HEK293 (cell line): ENCODE results near the gene TMED1.
A peak's percentile ranks its signal among the peaks of the same experiment; 100 is the strongest.

ENCODE experiments used
- GLIS1 ChIP-seq: fragments of 450-650 bp; formaldehyde crosslinking; IDR thresholded peaks from 2 replicates; pipeline ENCODE4 v1.5.1; 2016; ENCODE audit warnings: missing biosample characterization, missing genetic modification characterization
- HOXA7 ChIP-seq: sonication (generic); formaldehyde crosslinking; IDR thresholded peaks from 2 replicates; pipeline ENCODE4 v1.8.1; 2022; ENCODE audit warnings: missing genetic modification reagents, borderline replicate concordance
- KLF16 ChIP-seq: fragments of 450-650 bp; formaldehyde crosslinking; IDR thresholded peaks from 2 replicates; pipeline ENCODE4 v1.5.1; 2017; ENCODE audit warnings: missing biosample characterization, missing genetic modification characterization
- KLF8 ChIP-seq: fragments of 450-650 bp; formaldehyde crosslinking; IDR thresholded peaks from 2 replicates; pipeline ENCODE4 v1.5.1; 2016; ENCODE audit warnings: missing biosample characterization, missing genetic modification characterization
- KLF9 ChIP-seq: fragments of 450-650 bp; formaldehyde crosslinking; IDR thresholded peaks from 2 replicates; pipeline ENCODE4 v1.5.1; 2016; ENCODE audit warnings: missing biosample characterization, missing genetic modification characterization, low read depth
- WT1 ChIP-seq: fragments of 450-650 bp; formaldehyde crosslinking; IDR thresholded peaks from 2 replicates; pipeline ENCODE4 v1.5.1; 2016; ENCODE audit warnings: missing biosample characterization, missing genetic modification characterization
- ZBTB8A ChIP-seq: fragments of 450-650 bp; formaldehyde crosslinking; IDR thresholded peaks from 2 replicates; pipeline ENCODE4 v1.5.1; 2016; ENCODE audit warnings: missing biosample characterization, missing genetic modification characterization
- ZFHX2 ChIP-seq: fragments of 450-650 bp; formaldehyde crosslinking; conservative IDR thresholded peaks from 2 replicates; pipeline ENCODE4 v1.5.1; 2016; ENCODE audit warnings: missing biosample characterization, missing genetic modification characterization
- ZFP69B ChIP-seq: fragments of 450-650 bp; formaldehyde crosslinking; IDR thresholded peaks from 2 replicates; pipeline ENCODE4 v1.5.1; 2016; ENCODE audit warnings: missing biosample characterization, missing genetic modification characterization
- ZNF114 ChIP-seq: fragments of 450-650 bp; formaldehyde crosslinking; IDR thresholded peaks from 2 replicates; pipeline ENCODE4 v1.5.0; 2017; ENCODE audit warnings: missing biosample characterization, missing genetic modification characterization
- ZNF157 ChIP-seq: fragments of 450-650 bp; formaldehyde crosslinking; IDR thresholded peaks from 2 replicates; pipeline ENCODE4 v1.5.1; 2016; ENCODE audit warnings: missing biosample characterization, missing genetic modification characterization
- ZNF16 ChIP-seq: fragments of 450-650 bp; formaldehyde crosslinking; IDR thresholded peaks from 2 replicates; pipeline ENCODE4 v1.5.1; 2016; ENCODE audit warnings: low read depth, missing biosample characterization, missing genetic modification characterization
- ZNF223 ChIP-seq: fragments of 450-650 bp; formaldehyde crosslinking; IDR thresholded peaks from 2 replicates; pipeline ENCODE4 v1.5.1; 2016; ENCODE audit warnings: missing biosample characterization, missing genetic modification characterization
- ZNF274 ChIP-seq, 2 experiments: fragments of 200-500 bp in 1 of 2; fragments of 450-650 bp in 1 of 2; sonication (Bioruptor generic) in 1 of 2; formaldehyde crosslinking in 1 of 2; IDR thresholded peaks; 2 replicates each; pipeline versions ENCODE4 v1.5.1 to v1.6.1; 2014 to 2016; ENCODE audit warnings: borderline replicate concordance in 1 of 2, inconsistent platforms in 1 of 2, low read length in 1 of 2, missing biosample characterization in 1 of 2, missing genetic modification characterization in 1 of 2
- ZNF426 ChIP-seq: fragments of 450-650 bp; formaldehyde crosslinking; IDR thresholded peaks from 2 replicates; pipeline ENCODE4 v1.5.1; 2017; ENCODE audit warnings: missing biosample characterization, missing genetic modification characterization, mild to moderate bottlenecking, inconsistent platforms, moderate library complexity
- ZNF510 ChIP-seq: fragments of 450-650 bp; formaldehyde crosslinking; IDR thresholded peaks from 2 replicates; pipeline ENCODE4 v1.5.1; 2018; ENCODE audit warnings: mild to moderate bottlenecking, missing genetic modification characterization, missing biosample characterization; ENCODE audit not compliant: insufficient replicate concordance
- ZNF571 ChIP-seq: fragments of 450-650 bp; formaldehyde crosslinking; IDR thresholded peaks from 2 replicates; pipeline ENCODE4 v1.5.0; 2017; ENCODE audit warnings: missing biosample characterization, missing genetic modification characterization
- ZNF610 ChIP-seq: fragments of 450-650 bp; formaldehyde crosslinking; IDR thresholded peaks from 2 replicates; pipeline ENCODE4 v1.5.1; 2016; ENCODE audit warnings: missing biosample characterization, missing genetic modification characterization, borderline replicate concordance
- ZNF843 ChIP-seq: fragments of 450-650 bp; formaldehyde crosslinking; IDR thresholded peaks from 2 replicates; pipeline ENCODE4 v1.5.1; 2016; ENCODE audit warnings: missing biosample characterization, missing genetic modification characterization
- ZXDB ChIP-seq: fragments of 450-650 bp; formaldehyde crosslinking; IDR thresholded peaks from 2 replicates; pipeline ENCODE4 v1.5.1; 2016; ENCODE audit warnings: missing biosample characterization, missing genetic modification characterization
- TF ChIP-seq, protein P1 (sequence below): fragments of 450-650 bp; formaldehyde crosslinking; IDR thresholded peaks from 2 replicates; pipeline ENCODE4 v1.5.1; 2016; ENCODE audit warnings: missing biosample characterization, missing genetic modification characterization
- TF ChIP-seq, protein P2 (sequence below): fragments of 450-650 bp; formaldehyde crosslinking; IDR thresholded peaks from 2 replicates; pipeline ENCODE4 v1.5.1; 2016; ENCODE audit warnings: missing biosample characterization, missing genetic modification characterization
- TF ChIP-seq, protein P3 (sequence below): fragments of 450-650 bp; formaldehyde crosslinking; IDR thresholded peaks from 2 replicates; pipeline ENCODE4 v1.5.1; 2016; ENCODE audit warnings: missing biosample characterization, missing genetic modification characterization, borderline replicate concordance
- TF ChIP-seq, protein P4 (sequence below): fragments of 450-650 bp; formaldehyde crosslinking; IDR thresholded peaks from 2 replicates; pipeline ENCODE4 v1.5.1; 2017; ENCODE audit warnings: missing biosample characterization, missing genetic modification characterization
- TF ChIP-seq, protein P5 (sequence below): fragments of 450-650 bp; formaldehyde crosslinking; IDR thresholded peaks from 2 replicates; pipeline ENCODE4 v1.5.1; 2016; ENCODE audit warnings: missing biosample characterization, missing genetic modification characterization

The TMED1 gene

DNA sequence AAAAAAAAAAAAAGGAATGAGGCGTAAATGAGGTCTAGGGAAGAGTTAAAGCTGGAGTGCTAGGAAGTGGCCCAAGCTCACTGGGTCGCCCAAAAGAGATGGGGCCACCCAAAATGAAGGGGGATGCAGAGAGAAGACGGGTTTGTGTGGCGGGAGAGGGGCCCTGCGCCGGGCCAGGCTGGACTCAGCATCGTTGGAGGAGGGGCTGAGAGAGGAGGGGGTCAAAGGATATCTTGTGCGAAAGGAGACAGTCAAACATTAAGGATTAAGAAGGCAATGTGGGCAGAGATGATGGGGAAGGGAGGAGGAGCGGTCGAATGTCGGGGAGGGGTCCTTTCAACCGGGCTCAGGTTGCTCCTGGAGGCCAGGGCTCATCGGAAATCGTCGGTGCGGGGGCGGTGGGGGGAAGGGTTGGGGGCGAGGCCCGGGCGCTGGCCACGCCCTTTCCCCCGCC is 34.5 kb upstream of the TMED1 start (continued):
- TF ChIP-seq, protein P1, sequence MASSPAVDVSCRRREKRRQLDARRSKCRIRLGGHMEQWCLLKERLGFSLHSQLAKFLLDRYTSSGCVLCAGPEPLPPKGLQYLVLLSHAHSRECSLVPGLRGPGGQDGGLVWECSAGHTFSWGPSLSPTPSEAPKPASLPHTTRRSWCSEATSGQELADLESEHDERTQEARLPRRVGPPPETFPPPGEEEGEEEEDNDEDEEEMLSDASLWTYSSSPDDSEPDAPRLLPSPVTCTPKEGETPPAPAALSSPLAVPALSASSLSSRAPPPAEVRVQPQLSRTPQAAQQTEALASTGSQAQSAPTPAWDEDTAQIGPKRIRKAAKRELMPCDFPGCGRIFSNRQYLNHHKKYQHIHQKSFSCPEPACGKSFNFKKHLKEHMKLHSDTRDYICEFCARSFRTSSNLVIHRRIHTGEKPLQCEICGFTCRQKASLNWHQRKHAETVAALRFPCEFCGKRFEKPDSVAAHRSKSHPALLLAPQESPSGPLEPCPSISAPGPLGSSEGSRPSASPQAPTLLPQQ (tag by site-specific recombination): no peak; the same call in 1 of the 2 replicates
- TF ChIP-seq ZXDB (tag by site-specific recombination) (peak; percentile 55; the same call in 1 of the 2 replicates), ZNF114 (tag by site-specific recombination) (no peak), ZNF426 (tag by site-specific recombination) (no peak), ZBTB8A (peak; percentile 46), ZNF16 (tag by site-specific recombination) (0 out of 2 replicates have a peak, but pooled peaks have one; percentile 6), ZNF610 (tag by site-specific recombination) (no peak; the same call in 1 of the 2 replicates), HOXA7 (CRISPR knock-in tag) (no peak), KLF8 (no peak), KLF16 (tag by site-specific recombination) (peak; percentile 62; the same call in 1 of the 2 replicates), GLIS1 (peak; percentile 30; the same call in 1 of the 2 replicates), WT1 (tag by site-specific recombination) (no peak), ZNF571 (tag by site-specific recombination) (no peak), ZNF510 (tag by site-specific recombination) (no peak), ZFP69B (tag by site-specific recombination) (no peak; the same call in 1 of the 2 replicates), KLF9 (tag by site-specific recombination) (no peak), ZNF157 (tag by site-specific recombination) (0 out of 2 replicates have a peak, but pooled peaks have one; percentile 17), ZFHX2 (tag by site-specific recombination) (peak; percentile 86), ZNF223 (no peak), ZNF843 (tag by site-specific recombination) (no peak), ZNF274 (IDR thresholded peaks at IDR 0.05; ENCODE audit: low read length) (no peak), ZNF274 (tag by site-specific recombination; IDR thresholded peaks at IDR 0.05; ENCODE audit: borderline replicate concordance) (no peak)
- TF ChIP-seq, protein P2, sequence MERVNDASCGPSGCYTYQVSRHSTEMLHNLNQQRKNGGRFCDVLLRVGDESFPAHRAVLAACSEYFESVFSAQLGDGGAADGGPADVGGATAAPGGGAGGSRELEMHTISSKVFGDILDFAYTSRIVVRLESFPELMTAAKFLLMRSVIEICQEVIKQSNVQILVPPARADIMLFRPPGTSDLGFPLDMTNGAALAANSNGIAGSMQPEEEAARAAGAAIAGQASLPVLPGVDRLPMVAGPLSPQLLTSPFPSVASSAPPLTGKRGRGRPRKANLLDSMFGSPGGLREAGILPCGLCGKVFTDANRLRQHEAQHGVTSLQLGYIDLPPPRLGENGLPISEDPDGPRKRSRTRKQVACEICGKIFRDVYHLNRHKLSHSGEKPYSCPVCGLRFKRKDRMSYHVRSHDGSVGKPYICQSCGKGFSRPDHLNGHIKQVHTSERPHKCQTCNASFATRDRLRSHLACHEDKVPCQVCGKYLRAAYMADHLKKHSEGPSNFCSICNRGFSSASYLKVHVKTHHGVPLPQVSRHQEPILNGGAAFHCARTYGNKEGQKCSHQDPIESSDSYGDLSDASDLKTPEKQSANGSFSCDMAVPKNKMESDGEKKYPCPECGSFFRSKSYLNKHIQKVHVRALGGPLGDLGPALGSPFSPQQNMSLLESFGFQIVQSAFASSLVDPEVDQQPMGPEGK (tag by site-specific recombination): peak; percentile 97
- TF ChIP-seq, protein P3, sequence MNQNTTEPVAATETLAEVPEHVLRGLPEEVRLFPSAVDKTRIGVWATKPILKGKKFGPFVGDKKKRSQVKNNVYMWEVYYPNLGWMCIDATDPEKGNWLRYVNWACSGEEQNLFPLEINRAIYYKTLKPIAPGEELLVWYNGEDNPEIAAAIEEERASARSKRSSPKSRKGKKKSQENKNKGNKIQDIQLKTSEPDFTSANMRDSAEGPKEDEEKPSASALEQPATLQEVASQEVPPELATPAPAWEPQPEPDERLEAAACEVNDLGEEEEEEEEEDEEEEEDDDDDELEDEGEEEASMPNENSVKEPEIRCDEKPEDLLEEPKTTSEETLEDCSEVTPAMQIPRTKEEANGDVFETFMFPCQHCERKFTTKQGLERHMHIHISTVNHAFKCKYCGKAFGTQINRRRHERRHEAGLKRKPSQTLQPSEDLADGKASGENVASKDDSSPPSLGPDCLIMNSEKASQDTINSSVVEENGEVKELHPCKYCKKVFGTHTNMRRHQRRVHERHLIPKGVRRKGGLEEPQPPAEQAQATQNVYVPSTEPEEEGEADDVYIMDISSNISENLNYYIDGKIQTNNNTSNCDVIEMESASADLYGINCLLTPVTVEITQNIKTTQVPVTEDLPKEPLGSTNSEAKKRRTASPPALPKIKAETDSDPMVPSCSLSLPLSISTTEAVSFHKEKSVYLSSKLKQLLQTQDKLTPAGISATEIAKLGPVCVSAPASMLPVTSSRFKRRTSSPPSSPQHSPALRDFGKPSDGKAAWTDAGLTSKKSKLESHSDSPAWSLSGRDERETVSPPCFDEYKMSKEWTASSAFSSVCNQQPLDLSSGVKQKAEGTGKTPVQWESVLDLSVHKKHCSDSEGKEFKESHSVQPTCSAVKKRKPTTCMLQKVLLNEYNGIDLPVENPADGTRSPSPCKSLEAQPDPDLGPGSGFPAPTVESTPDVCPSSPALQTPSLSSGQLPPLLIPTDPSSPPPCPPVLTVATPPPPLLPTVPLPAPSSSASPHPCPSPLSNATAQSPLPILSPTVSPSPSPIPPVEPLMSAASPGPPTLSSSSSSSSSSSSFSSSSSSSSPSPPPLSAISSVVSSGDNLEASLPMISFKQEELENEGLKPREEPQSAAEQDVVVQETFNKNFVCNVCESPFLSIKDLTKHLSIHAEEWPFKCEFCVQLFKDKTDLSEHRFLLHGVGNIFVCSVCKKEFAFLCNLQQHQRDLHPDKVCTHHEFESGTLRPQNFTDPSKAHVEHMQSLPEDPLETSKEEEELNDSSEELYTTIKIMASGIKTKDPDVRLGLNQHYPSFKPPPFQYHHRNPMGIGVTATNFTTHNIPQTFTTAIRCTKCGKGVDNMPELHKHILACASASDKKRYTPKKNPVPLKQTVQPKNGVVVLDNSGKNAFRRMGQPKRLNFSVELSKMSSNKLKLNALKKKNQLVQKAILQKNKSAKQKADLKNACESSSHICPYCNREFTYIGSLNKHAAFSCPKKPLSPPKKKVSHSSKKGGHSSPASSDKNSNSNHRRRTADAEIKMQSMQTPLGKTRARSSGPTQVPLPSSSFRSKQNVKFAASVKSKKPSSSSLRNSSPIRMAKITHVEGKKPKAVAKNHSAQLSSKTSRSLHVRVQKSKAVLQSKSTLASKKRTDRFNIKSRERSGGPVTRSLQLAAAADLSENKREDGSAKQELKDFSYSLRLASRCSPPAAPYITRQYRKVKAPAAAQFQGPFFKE (tag by site-specific recombination): no peak
- TF ChIP-seq, protein P4, sequence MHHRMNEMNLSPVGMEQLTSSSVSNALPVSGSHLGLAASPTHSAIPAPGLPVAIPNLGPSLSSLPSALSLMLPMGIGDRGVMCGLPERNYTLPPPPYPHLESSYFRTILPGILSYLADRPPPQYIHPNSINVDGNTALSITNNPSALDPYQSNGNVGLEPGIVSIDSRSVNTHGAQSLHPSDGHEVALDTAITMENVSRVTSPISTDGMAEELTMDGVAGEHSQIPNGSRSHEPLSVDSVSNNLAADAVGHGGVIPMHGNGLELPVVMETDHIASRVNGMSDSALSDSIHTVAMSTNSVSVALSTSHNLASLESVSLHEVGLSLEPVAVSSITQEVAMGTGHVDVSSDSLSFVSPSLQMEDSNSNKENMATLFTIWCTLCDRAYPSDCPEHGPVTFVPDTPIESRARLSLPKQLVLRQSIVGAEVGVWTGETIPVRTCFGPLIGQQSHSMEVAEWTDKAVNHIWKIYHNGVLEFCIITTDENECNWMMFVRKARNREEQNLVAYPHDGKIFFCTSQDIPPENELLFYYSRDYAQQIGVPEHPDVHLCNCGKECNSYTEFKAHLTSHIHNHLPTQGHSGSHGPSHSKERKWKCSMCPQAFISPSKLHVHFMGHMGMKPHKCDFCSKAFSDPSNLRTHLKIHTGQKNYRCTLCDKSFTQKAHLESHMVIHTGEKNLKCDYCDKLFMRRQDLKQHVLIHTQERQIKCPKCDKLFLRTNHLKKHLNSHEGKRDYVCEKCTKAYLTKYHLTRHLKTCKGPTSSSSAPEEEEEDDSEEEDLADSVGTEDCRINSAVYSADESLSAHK (tag by site-specific recombination): peak; percentile 19; the same call in 1 of the 2 replicates
- TF ChIP-seq, protein P5, sequence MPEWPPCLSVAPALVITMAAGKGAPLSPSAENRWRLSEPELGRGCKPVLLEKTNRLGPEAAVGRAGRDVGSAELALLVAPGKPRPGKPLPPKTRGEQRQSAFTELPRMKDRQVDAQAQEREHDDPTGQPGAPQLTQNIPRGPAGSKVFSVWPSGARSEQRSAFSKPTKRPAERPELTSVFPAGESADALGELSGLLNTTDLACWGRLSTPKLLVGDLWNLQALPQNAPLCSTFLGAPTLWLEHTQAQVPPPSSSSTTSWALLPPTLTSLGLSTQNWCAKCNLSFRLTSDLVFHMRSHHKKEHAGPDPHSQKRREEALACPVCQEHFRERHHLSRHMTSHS: no peak
